PC-9 (cell line): ENCODE data around the gene PCMTD2. TPM values are rescaled to one million over a fixed set of nuclear protein-coding genes. Genes with fewer than 3 reads are reported as not detected.
A peak's percentile ranks its signal among the peaks of the same experiment; 100 is the strongest.

Experiments
- Bru-seq: library from RNA; stranded (reverse); fragments of 400-500 nt; gene quantifications from one replicate; lab custom pipeline; 2021; lab: Mats Ljungman, UMichigan
- BruChase-seq, 2 experiments: library from RNA; stranded (reverse); fragments of 400-500 nt; gene quantifications; one replicate each; lab custom pipeline; 2021; lab: Mats Ljungman, UMichigan
- BruUV-seq: library from RNA; stranded (reverse); fragments of 400-500 nt; replicated peaks from 2 replicates; lab custom pipeline; 2021; lab: Mats Ljungman, UMichigan
- CTCF ChIA-PET: fragments of 300-600 bp; sonication (Branson Sonifier 250); formaldehyde crosslinking; loops from one replicate; lab custom pipeline; 2022; ENCODE audit warnings: antibody characterized with exemption; lab: Charles Lee
- POLR2A ChIA-PET: fragments of 300-600 bp; sonication (Branson Sonifier 250); formaldehyde crosslinking; loops from one replicate; lab custom pipeline; 2022; ENCODE audit warnings: antibody characterized with exemption; ENCODE audit not compliant: unreplicated experiment; lab: Charles Lee
- DNase-seq, 2 experiments: peaks; one replicate each; pipeline versions ENCODE4 v3.0.0 to v3.0.0-alpha.2; 2015 to 2022; ENCODE audit warnings: mixed read lengths in 1 of 2
- H2AFZ ChIP-seq: fragments of 200-600 bp; sonication (generic); 2 replicates; pipeline ENCODE4 v1.8.1; 2017; ENCODE audit warnings: antibody characterized with exemption
- H3F3A ChIP-seq: fragments of 200-600 bp; sonication (generic); 2 replicates; pipeline ENCODE4 v1.8.1; 2017; ENCODE audit warnings: antibody characterized with exemption, mild to moderate bottlenecking, low read depth; ENCODE audit not compliant: insufficient read depth
- H3K27ac ChIP-seq: fragments of 200-600 bp; sonication (generic); 2 replicates; pipeline ENCODE4 v1.6.1; 2016; ENCODE audit warnings: mixed run types
- H3K27me3 ChIP-seq: fragments of 200-600 bp; sonication (generic); 2 replicates; pipeline ENCODE4 v1.6.1; 2016; ENCODE audit warnings: low read depth, mixed run types; ENCODE audit not compliant: insufficient read depth
- H3K36me3 ChIP-seq: fragments of 200-600 bp; sonication (generic); 2 replicates; pipeline ENCODE4 v1.6.1; 2016; ENCODE audit warnings: low read depth, mixed run types
- H3K4me1 ChIP-seq: fragments of 200-600 bp; sonication (generic); replicated peaks from 2 replicates; pipeline ENCODE4 v1.6.1; 2016; ENCODE audit warnings: mixed run types; ENCODE audit not compliant: insufficient read depth
- H3K4me2 ChIP-seq: fragments of 200-600 bp; sonication (generic); 2 replicates; pipeline ENCODE4 v1.6.1; 2017; ENCODE audit warnings: mixed run types
- H3K4me3 ChIP-seq: fragments of 200-600 bp; sonication (generic); 2 replicates; pipeline ENCODE4 v1.6.1; 2016; ENCODE audit warnings: mixed run types
- H3K79me2 ChIP-seq: fragments of 200-600 bp; sonication (generic); 2 replicates; pipeline ENCODE4 v1.6.1; 2017; ENCODE audit warnings: low read depth, mixed run types
- H3K9me2 ChIP-seq: fragments of 200-600 bp; sonication (generic); 2 replicates; pipeline ENCODE4 v1.8.1; 2017; ENCODE audit warnings: mild to moderate bottlenecking; ENCODE audit not compliant: insufficient read depth
- H3K9me3 ChIP-seq: fragments of 200-600 bp; sonication (generic); 2 replicates; pipeline ENCODE4 v1.8.1; 2016; ENCODE audit warnings: low read depth; ENCODE audit not compliant: insufficient read depth
- H4K20me1 ChIP-seq: fragments of 200-600 bp; sonication (generic); 2 replicates; pipeline ENCODE4 v1.8.1; 2017; ENCODE audit not compliant: insufficient read depth
- EZH2 ChIP-seq: fragments of 200-600 bp; sonication (generic); IDR thresholded peaks from 2 replicates; pipeline ENCODE4 v1.8.0; 2017; ENCODE audit warnings: antibody characterized with exemption, low read depth
- intact Hi-C: fragments of 100-400 bp; cut with micrococcal nuclease; formaldehyde crosslinking; loops from one replicate; pipeline ENCODE4 v1.10.0; 2022; ENCODE audit not compliant: unreplicated experiment
- long read RNA-seq: library from polyadenylated mRNA; stranded (forward); transcript quantifications from one replicate; pipeline ENCODE4 v2.0.0, GENCODE V29; 2022
- total RNA-seq: library from RNA; stranded (reverse); gene quantifications from 2 replicates; pipeline ENCODE4 v1.2.3, GENCODE V29; 2021
- TF ChIP-seq, protein P1 (sequence below): fragments of 200-600 bp; sonication (generic); conservative IDR thresholded peaks from 2 replicates; pipeline ENCODE4 v1.6.1; 2017; ENCODE audit warnings: mixed run types, antibody characterized with exemption, mild to moderate bottlenecking, moderate library complexity

Gene PCMTD2
- total RNA-seq (80.1 and 86.5 TPM in 2 replicates), Bru-seq, nascent RNA (percentile 63 among the genes with signal in this experiment), BruChase-seq, experiment 1, labeled RNA remaining after a 2-hour chase (percentile 88 among the genes with signal in this experiment), BruChase-seq, experiment 2, labeled RNA remaining after a 6-hour chase (percentile 86 among the genes with signal in this experiment)
- long read RNA-seq, transcript PCMTD2-203 (6 exons, 3,843 nt): major isoform, 36 of 60 reads
- long read RNA-seq, transcript PCMTD2-204 (6 exons, 3,212 nt): minor isoform, 6 of 60 reads
- long read RNA-seq, partial matches to known transcripts: 6 of 60 reads
- long read RNA-seq, other reads (novel, unspliced or antisense): 12 of 60 reads

DNA sequence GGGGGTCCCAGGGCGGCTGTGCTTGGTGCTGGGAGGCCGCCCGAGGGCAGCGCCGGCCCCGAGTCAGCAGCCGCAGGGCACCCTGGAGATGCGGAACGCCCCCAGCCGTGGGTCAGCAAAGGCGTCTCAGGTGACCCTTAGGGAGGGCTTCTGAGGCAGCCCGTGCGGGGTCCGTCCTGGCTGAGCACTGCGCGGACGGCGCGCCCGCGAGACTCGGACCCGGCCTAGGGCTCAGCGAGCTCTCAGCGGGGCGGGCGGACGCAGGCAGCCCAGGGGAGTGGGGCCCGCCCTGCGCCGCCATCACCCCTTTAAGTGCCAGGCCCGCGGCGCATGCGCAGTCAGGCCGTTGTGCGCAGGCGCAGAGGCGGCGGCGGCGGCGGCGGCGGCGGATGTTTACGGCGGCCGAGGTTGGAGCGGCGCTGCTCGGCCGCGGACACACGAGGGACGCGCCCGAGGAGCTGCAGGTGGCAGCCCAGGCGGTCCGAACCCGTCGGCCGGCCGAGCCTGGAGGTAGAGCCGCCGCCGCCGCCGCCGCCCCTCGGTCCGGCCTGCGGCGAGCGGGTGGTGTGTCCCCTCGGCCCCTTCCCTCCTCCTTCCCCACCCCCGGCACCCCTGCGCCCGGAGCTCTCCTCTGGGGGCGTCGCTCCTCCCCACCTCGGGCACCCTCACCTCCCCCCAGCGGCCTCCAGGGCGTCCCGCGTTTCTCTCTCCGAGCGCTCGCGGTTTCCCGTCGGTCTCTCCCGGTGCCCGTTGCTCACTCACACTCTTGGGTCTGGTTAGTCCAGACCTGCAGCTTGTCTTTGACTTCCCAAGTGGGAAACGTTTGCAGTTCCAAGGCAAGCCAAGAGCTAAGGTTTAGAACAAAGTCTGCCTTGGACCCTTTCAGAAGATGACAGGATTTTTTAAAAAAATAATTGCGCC, at the start of gene PCMTD2:
PCMTD2 (plus strand) TSS at position 388 of the 921 bp plus-strand sequence. CDS start 4,218 bp downstream, outside the sequence.
- DNase-seq: peak; percentile 70 to 93
- Histone ChIP-seq H3K79me2 (peaks cover 31% of the 10 kb centered on the region), H3K36me3 (no peaks in the 10 kb centered on the region), H3K4me2 (peak within 1 kb of the TSS; percentile 98), H3K9me3 (no peaks in the 10 kb centered on the region), H4K20me1 (peaks cover 7% of the 10 kb centered on the region; the same call in 1 of the 2 replicates), H2AFZ (peak within 1 kb of the TSS; percentile 100), H3K4me1 (peaks cover 15% of the 10 kb centered on the region), H3F3A (no peaks in the 10 kb centered on the region), H3K27me3 (peaks cover 23% of the 10 kb centered on the region), H3K27ac (0 out of 2 replicates have a peak within 1 kb of the TSS, but pooled peaks have one; percentile 3), H3K9me2 (no peaks in the 10 kb centered on the region), H3K4me3 (peak within 1 kb of the TSS; percentile 77)
- no TSS peak for BruUV-seq
- ChIA-PET POLR2A (interaction anchor here (0.7 to 1.2 kb wide), 2 partner anchors 24 to 93 kb away, joined by 4 to 11 read pairs; no protein-coding TSS in a partner anchor), CTCF (interaction anchor here (0.6 kb wide), 1 partner anchor 180 kb away, joined by 4 read pairs; no protein-coding TSS in a partner anchor)
- intact Hi-C loops: no loop called here
- no peak for TF ChIP-seq EZH2
- TF ChIP-seq, protein P1, sequence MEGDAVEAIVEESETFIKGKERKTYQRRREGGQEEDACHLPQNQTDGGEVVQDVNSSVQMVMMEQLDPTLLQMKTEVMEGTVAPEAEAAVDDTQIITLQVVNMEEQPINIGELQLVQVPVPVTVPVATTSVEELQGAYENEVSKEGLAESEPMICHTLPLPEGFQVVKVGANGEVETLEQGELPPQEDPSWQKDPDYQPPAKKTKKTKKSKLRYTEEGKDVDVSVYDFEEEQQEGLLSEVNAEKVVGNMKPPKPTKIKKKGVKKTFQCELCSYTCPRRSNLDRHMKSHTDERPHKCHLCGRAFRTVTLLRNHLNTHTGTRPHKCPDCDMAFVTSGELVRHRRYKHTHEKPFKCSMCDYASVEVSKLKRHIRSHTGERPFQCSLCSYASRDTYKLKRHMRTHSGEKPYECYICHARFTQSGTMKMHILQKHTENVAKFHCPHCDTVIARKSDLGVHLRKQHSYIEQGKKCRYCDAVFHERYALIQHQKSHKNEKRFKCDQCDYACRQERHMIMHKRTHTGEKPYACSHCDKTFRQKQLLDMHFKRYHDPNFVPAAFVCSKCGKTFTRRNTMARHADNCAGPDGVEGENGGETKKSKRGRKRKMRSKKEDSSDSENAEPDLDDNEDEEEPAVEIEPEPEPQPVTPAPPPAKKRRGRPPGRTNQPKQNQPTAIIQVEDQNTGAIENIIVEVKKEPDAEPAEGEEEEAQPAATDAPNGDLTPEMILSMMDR: 0 out of 2 replicates have a peak, but pooled peaks have one; percentile 21

DNA sequence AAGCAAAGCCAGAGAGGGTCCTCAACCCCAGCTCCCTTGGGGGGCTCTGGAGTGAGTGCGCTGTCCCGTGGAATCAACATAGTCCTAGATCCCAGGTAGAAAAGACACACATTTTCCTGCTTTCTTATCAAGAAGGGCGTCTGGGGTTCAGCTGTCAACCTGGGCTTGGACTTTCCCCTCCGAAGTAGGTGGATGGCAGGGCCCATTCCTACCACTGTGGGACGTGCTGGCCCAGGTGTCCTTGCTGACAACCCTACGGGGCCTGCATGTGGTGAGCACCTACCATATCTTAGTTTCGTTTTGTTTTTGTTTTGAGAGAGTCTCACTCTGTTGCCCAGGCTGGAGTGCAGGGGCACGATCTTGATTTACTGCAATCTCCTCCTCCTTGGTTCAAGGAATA, 48.9 kb upstream of the PCMTD2 start:
- H3K36me3 ChIP-seq: no peaks in the 10 kb centered on the region
- DNase-seq: no peak
- no peaks in the 10 kb centered on the region for H3K9me3 ChIP-seq
- TF ChIP-seq EZH2: no peak
- TF ChIP-seq, protein P1: no peak
- H3K79me2 ChIP-seq: no peaks in the 10 kb centered on the region
- H3K27ac ChIP-seq: no peak overlapping the region
- H4K20me1 ChIP-seq: peaks cover 9% of the 10 kb centered on the region; the same call in 1 of the 2 replicates
- H3K9me2 ChIP-seq: no peaks in the 10 kb centered on the region
- intact Hi-C loops: no loop called here
- ChIA-PET POLR2A (no interaction called here), CTCF (no interaction called here)
- no peaks in the 10 kb centered on the region for H3F3A ChIP-seq
- H2AFZ ChIP-seq: no peak overlapping the region
- peaks cover 100% of the 10 kb centered on the region for H3K27me3 ChIP-seq
- no TSS peak for BruUV-seq
- H3K4me3 ChIP-seq: no peak overlapping the region
- H3K4me2 ChIP-seq: no peak overlapping the region
- no peaks in the 10 kb centered on the region for H3K4me1 ChIP-seq
